RCC 7860 (cell line): Measurements from ENCODE around the gene COL15A1.
"Not testable (repeated sequence)": the region's sequence is repeated elsewhere in the genome, so short reads cannot be mapped to it uniquely, and the experiment has no call there.

Source experiments
- DNase-seq: peaks from one replicate; pipeline ENCODE4 v3.0.0-alpha.2; 2015; ENCODE audit warnings: low spot score
- FAIRE-seq: peaks from 2 replicates; lab custom pipeline; 2012; peaks lifted over from hg19 to GRCh38; lab: Jason Lieb, UNC

Gene COL15A1

GRCh38 chr9:98943682-98944056, at the start of gene COL15A1:
Gene COL15A1 (plus strand): TSS chr9:98943907. CDS start chr9:98944062, 155 bp downstream.
- no peak for FAIRE-seq
- DNase-seq = no peak

GRCh38 chr9:98894171-98894570, 49.5 kb upstream of the COL15A1 start:
- no peak for FAIRE-seq
- no peak for DNase-seq

GRCh38 chr9:98894761-98895160, 48.9 kb upstream of the COL15A1 start:
- no peak for DNase-seq
- FAIRE-seq = no peak

- no peak for FAIRE-seq
- no peak for DNase-seq
These were observed 47.1 kb upstream of the COL15A1 start for GRCh38 chr9:98896632-98897031.

- FAIRE-seq = no peak
- DNase-seq = no peak
These were observed 46.0 kb upstream of the COL15A1 start for GRCh38 chr9:98897745-98898144.

DNA sequence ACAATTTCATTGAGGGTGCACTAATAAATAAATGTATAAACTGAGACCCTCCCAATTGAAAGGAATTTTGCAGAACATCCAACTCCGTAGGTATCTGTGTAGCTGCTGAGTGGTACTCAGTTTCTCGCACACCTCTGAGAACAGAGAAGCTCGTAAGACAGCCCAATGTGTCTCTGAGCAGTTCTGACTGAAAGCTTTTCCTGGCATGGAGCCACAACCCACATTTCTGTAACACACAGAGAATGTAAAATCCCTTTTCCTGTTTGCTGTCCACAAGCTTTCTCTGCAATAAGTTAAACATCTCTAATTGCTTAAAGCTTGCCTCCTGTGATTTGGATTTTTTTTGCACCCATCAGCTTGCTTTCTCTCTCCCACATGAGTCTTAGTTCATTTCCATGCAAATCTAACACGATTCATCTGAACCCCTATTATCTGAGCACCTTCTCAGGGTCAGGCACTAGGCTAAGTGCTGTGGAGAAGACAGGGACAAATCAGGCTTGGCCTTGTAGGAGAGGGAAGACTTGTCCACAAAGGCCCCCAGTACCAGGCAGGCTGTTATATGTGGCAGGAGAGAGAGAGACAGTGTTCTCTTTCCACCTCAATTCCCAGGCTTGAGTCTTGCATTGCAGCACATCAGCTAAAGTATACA, 44.2 kb upstream of the COL15A1 start:
- DNase-seq = no peak
- no peak for FAIRE-seq

- DNase-seq (no peak), FAIRE-seq (no peak)
These were observed 43.5 kb upstream of the COL15A1 start for GRCh38 chr9:98900244-98900643.

DNA sequence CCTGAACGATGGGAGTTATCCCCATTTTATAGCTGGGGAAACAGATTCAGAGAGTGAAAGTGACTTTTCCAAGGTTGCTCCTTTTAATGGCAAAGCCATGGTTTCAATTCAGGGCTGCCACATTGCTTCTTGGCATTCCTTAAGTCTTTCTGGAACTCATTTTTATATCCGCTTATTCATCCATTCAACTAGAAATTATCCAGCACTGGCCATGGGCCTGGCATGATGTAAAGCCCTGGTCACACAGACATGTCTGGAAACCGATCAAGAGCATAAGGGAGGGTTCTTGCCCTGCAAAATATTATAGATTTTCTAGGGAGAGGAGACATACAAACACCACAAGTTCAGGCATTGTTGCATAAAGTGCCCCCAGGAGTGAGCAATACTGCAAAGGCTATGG, 43.0 kb upstream of the COL15A1 start:
- DNase-seq = no peak
- FAIRE-seq = no peak

DNA sequence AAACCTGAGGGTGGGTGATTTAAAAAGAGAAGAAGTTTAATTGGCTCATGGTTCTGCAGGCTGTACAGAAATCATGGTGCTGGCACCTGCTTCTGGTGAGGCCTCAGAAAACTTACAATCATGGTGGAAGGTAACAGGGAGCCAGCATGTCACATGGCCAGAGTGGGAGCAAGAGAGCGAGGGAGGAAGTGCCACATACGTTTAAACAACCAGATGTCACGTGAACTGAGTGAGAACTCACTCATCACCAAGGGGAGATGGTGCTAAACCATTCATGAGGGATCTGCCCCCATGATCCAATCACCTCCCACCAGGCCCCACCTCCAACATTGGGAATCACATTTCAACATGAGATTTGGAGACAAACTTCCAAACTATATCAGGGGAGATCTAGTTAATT, 41.9 kb upstream of the COL15A1 start:
- DNase-seq, FAIRE-seq: not testable (repeated sequence)

GRCh38 chr9:98902516-98902915, 41.2 kb upstream of the COL15A1 start:
- DNase-seq = no peak
- no peak for FAIRE-seq

- FAIRE-seq = no peak
These were observed 40.8 kb upstream of the COL15A1 start for GRCh38 chr9:98902925-98903324.

DNA sequence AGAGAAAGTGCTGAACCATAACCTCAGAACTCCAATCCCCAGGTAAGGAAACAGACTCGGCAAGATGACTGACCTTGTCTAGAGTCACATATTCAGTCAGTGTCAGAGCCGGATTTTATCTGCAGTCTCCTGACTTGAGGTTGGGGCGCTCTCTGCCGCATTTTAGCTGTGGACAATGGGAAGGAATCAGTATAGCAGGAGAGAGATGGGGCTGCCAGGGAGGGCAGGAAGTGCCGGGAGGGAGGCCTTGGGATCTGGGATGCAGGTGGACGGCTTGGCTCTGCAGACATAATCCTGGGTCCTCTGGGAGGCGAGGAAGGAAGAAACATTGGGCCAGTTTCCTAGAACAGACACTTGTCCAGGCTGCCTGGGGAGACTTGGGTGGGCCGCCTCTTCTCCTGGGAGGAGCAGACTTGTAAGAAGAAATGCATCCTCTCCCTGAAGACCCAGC, 39.7 kb upstream of the COL15A1 start:
- DNase-seq (no peak), FAIRE-seq (no peak)

More at GRCh38 chr9:98902925-98903324, 40.8 kb upstream of the COL15A1 start:
- no peak for DNase-seq

GRCh38 chr9:98905015-98905414, 38.7 kb upstream of the COL15A1 start:
- FAIRE-seq (no peak), DNase-seq (no peak)

DNA sequence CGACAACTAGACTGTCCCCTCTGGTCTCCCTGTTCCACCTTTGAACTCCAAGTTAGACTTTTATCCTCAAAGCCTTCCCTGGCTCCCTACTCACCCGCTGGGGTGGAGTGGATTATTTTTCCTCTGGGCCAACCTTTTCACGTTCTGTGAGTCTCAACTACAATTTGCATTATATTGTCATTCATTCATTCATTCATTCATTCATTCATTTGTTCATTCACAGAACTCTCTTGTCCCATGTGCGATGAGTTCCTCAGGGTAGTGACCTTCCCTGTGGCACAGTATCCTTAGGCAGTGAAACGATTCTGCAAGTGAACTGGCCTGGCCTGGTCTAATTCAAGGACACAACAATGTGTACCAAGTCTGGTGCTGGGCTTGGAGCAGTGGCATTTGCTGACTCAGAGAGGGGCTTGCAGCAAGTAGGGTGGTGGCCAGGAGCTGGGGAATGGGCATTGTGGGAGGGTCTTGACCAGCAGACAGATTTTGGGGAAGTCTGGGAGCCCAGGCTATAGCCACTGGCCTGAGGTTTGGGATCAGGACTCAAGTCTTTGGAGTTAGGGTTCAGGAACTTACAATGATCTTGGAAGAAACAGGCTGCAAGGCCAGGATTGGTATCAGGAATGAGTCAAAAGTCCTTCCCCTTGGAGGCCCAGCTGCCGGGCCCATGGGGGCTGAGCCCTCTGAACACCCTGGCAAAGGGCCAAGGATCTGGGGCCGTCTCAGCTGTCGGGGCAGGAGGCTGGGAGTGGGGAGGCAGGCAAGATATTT, 37.2 kb upstream of the COL15A1 start:
- FAIRE-seq = no peak
- no peak for DNase-seq

DNA sequence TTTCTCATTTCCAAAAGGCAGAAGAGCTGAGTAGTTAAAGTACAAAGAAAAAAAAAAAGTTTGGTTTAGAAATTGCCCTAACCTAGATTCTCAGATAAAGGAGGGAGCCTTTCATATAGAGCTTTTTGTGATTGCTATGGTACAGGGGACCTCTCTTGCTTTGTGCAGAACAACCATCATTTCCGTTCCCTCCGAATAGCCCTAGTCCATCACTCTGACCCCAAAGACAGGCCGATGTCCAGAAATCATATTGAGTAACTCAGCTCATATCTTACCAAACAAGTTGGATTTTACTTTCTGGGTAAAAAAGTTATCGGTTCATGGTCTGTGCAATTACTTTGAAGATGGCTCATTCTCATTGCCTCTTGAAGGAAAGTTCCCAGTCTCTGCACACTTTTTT, 36.7 kb upstream of the COL15A1 start:
- no peak for DNase-seq
- no peak for FAIRE-seq

DNA sequence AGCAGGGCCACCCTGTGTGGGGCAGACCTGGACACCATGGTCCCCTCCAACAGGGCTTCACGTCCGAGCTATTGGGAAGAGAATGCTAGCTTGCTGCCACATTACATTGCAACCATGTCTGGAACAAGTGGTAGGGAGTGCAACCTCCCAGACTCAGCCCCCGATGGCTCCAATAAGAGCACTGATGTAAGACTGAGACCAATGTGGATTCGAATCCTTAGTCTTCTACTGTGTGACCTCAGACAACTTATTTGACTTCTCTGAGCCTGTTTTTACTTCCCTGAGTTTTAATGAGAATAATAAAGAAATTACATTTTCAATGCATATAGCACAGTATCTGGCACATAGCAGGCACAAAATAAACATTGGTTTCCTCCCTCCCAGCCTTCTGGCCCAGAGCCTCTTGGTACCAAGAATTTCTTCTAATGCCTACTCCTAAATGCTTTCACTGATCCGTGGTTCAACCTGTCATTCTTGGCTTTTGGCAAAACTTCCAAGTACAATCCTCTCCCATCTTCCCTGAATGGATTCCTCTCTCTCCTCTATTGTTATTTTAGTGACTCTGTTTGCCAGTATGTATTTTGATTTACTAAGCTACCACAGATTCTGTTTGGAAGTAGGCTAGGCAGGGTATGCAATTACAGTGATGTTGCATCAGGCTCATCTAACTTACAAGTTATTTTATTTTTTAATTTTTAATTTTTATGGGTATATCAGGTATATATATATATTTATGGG, 34.6 kb upstream of the COL15A1 start:
- DNase-seq (no peak), FAIRE-seq (no peak)

GRCh38 chr9:98909935-98910334, 33.8 kb upstream of the COL15A1 start:
- no peak for DNase-seq
- no peak for FAIRE-seq

DNA sequence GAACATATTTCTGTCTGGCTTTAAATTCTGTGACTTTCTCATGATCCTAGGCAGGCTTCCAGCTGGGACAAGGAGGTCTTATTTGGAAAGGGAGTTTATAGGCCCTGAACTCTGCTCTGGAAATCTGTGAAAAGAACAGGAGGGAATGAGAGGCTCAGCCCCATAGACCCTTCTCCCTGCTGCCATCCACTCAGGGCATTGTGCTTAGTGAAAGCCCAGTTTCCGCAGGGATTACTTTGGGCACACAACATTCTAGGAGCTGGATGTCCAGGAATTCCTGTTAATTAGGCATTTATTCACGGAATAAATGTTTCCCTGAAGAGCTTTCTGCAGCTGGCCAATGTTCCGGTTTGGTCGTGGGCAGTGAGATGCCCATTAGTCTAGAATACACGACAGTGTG, 32.7 kb upstream of the COL15A1 start:
- DNase-seq (no peak), FAIRE-seq (no peak)

DNA sequence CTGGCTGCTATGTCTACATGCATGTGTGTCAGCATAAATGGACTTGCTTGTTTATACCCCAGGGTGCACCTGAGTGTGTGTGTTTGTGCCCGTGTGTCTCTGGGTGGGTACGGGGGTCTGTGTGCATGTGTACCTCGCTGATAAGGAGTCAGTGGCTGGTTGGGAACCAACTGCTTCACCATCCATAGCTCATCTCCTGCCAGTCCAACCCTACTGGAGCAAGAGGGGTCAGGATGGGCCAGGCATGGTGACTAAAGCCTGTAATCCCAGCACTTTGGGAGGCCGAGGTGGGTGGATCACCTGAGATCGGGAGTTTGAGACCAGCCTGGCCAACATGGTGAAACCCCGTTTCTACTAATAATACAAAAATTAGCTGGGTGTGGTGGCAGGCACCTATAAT, 32.0 kb upstream of the COL15A1 start:
- DNase-seq, FAIRE-seq: not testable (repeated sequence)

DNA sequence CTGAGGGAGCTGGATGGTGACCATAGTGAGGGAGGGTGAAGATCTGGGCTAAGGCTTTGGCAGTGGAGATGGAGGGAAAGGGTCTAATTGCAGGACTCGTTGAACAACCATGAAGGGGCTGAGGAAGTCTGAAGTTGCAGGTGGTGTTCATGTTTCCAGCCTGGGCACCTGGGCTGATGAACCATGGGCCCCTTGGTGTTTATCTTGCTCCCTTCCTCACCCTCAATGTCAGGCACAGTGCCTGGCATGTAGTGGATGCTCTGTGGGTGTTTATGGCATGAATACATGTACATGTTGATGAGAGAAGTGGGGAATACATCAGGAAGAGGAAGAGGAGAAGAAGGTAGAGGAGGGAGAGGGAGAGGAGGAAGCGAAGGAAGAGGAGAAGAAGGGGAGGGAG, 31.3 kb upstream of the COL15A1 start:
- no peak for FAIRE-seq
- DNase-seq = no peak

GRCh38 chr9:98913044-98913443, 30.7 kb upstream of the COL15A1 start:
- DNase-seq (no peak), FAIRE-seq (no peak)

- FAIRE-seq (no peak), DNase-seq (no peak)
These were observed 30.0 kb upstream of the COL15A1 start for GRCh38 chr9:98913705-98914104.
